Endothelial cell (in vitro differentiated cells): ENCODE measurements around the gene BZW2. TPM values are rescaled to one million over a fixed set of nuclear protein-coding genes. Genes with fewer than 3 reads are reported as not detected.

Source experiments
- DNase-seq: peaks from one replicate; pipeline ENCODE4 v3.0.0; 2021; ENCODE audit warnings: low spot score
- H3K27ac Mint-ChIP-seq: one replicate; pipeline ENCODE4 v1.8.0; 2021; ENCODE audit warnings: mixed read lengths, inconsistent platforms; ENCODE audit not compliant: unreplicated experiment
- H3K27me3 Mint-ChIP-seq: one replicate; pipeline ENCODE4 v1.8.0; 2021; ENCODE audit warnings: mild to moderate bottlenecking, moderate library complexity, mixed read lengths, inconsistent platforms; ENCODE audit not compliant: unreplicated experiment
- H3K36me3 Mint-ChIP-seq: one replicate; pipeline ENCODE4 v1.8.0; 2021; ENCODE audit warnings: mild to moderate bottlenecking, low read depth, mixed read lengths, inconsistent platforms; ENCODE audit not compliant: unreplicated experiment
- H3K4me1 Mint-ChIP-seq: one replicate; pipeline ENCODE4 v1.8.0; 2021; ENCODE audit warnings: mild to moderate bottlenecking, mixed read lengths, inconsistent platforms; ENCODE audit not compliant: unreplicated experiment
- H3K4me3 Mint-ChIP-seq: one replicate; pipeline ENCODE4 v1.8.0; 2021; ENCODE audit warnings: mild to moderate bottlenecking, mixed read lengths, inconsistent platforms; ENCODE audit not compliant: unreplicated experiment
- H3K9me3 Mint-ChIP-seq: one replicate; pipeline ENCODE4 v1.8.0; 2021; ENCODE audit warnings: mixed read lengths, inconsistent platforms; ENCODE audit not compliant: unreplicated experiment
- total RNA-seq: library from RNA; stranded (reverse); fragmentation: NEBNext Ultra II Directional; extraction: Animal tissue kit (Norgen Biotek cat#: 25700); gene quantifications from one replicate; pipeline ENCODE4 v1.2.1, GENCODE V29; 2021; ENCODE audit not compliant: unreplicated experiment
- TF ChIP-seq, protein P1 (sequence below): fragments of 200-600 bp; sonication (generic); IDR thresholded peaks from one replicate; pipeline ENCODE4 v1.5.0; 2021; ENCODE audit warnings: antibody characterized with exemption; ENCODE audit not compliant: unreplicated experiment

Gene BZW2
- total RNA-seq, 1 donor from 2014 or later: 141 TPM

GRCh38 chr7:16648551-16648950 is 2.6 kb downstream of the BZW2 start:
- Mint-ChIP-seq H3K27me3 (peaks cover 18% of the 10 kb centered on the region), H3K36me3 (peaks cover 16% of the 10 kb centered on the region), H3K9me3 (no peaks in the 10 kb centered on the region), H3K4me1 (peaks cover 79% of the 10 kb centered on the region), H3K27ac (peak overlapping the region; percentile 49), H3K4me3 (peak overlapping the region; percentile 81)
- TF ChIP-seq, protein P1, sequence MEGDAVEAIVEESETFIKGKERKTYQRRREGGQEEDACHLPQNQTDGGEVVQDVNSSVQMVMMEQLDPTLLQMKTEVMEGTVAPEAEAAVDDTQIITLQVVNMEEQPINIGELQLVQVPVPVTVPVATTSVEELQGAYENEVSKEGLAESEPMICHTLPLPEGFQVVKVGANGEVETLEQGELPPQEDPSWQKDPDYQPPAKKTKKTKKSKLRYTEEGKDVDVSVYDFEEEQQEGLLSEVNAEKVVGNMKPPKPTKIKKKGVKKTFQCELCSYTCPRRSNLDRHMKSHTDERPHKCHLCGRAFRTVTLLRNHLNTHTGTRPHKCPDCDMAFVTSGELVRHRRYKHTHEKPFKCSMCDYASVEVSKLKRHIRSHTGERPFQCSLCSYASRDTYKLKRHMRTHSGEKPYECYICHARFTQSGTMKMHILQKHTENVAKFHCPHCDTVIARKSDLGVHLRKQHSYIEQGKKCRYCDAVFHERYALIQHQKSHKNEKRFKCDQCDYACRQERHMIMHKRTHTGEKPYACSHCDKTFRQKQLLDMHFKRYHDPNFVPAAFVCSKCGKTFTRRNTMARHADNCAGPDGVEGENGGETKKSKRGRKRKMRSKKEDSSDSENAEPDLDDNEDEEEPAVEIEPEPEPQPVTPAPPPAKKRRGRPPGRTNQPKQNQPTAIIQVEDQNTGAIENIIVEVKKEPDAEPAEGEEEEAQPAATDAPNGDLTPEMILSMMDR: no peak
- peak; percentile 13 for DNase-seq

DNA sequence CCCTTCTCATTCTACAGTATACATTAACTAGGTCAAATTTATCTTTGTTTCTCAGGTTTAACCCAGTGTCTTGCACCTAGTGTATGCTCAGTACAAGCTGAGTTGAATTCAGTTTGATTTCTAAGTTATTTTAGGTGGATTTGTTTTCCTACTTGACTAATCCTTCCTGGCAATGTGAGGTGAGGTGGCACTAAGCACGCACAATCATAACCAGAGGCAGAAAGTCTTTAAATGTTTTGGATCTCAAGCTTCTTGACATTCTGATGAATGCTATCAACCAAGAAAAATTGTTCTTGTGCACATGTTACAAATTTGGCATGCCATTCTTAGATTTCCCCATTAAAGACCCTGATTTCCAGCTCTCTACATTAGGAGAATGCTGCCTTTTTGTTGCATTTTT is 3.2 kb downstream of the BZW2 start:
- DNase-seq: no peak
- peaks cover 15% of the 10 kb centered on the region for H3K27me3 Mint-ChIP-seq
- peaks cover 13% of the 10 kb centered on the region for H3K36me3 Mint-ChIP-seq
- H3K4me3 Mint-ChIP-seq: peak overlapping the region; percentile 81
- peaks cover 74% of the 10 kb centered on the region for H3K4me1 Mint-ChIP-seq
- no peaks in the 10 kb centered on the region for H3K9me3 Mint-ChIP-seq
- TF ChIP-seq, protein P1: no peak
- H3K27ac Mint-ChIP-seq: peak overlapping the region; percentile 49

DNA sequence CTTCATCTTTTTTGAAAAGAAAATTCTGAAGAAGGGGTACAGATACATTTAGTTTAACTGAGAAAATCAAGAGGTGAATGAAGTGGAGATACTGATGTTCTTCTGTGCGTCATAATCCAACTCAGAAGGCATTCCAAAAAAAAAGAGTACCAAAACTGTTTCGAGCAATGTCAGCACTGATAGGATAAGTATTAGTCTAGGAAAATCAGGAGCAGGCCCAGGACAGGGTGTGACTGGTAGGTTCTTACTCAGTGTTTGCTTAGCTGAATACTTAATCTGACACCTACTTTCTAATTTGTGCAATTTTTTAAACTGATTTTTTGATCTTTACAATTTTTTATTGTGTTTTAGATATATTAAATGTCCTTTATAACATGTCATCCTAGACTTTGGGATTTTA is 4.3 kb downstream of the BZW2 start:
- TF ChIP-seq, protein P1: no peak
- peak overlapping the region; percentile 61 for H3K27ac Mint-ChIP-seq

GRCh38 chr7:16651396-16652239 is 5.6 kb downstream of the BZW2 start:
- Mint-ChIP-seq H3K27me3 (peaks cover 5% of the 10 kb centered on the region), H3K4me3 (peak overlapping the region; percentile 72), H3K27ac (peak overlapping the region; percentile 78), H3K4me1 (peaks cover 74% of the 10 kb centered on the region), H3K36me3 (peaks cover 9% of the 10 kb centered on the region), H3K9me3 (no peaks in the 10 kb centered on the region)
- TF ChIP-seq, protein P1: no peak
- DNase-seq: no peak

More for the DNA sequence above, 4.3 kb downstream of the BZW2 start:
- peaks cover 68% of the 10 kb centered on the region for H3K4me1 Mint-ChIP-seq
- no peak for DNase-seq
- peak overlapping the region; percentile 34 for H3K4me3 Mint-ChIP-seq
- no peaks in the 10 kb centered on the region for H3K9me3 Mint-ChIP-seq
- peaks cover 8% of the 10 kb centered on the region for H3K27me3 Mint-ChIP-seq
- H3K36me3 Mint-ChIP-seq: peaks cover 10% of the 10 kb centered on the region

DNA sequence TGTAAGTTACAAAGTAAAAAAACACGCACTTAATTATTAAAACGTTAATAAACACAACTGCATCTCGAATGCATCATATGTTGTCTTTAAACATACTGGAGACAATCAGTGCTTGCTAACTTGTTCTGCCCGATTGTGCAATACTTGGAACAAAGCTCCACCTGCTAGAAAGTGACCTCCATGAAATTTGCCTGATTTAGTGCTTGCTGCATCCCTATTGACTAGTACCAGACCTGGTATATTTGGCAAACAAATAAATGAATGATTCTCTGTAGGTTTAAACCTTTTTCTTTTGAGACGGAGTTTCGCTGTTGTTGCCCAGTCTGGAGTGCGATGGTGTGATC is 6.2 kb downstream of the BZW2 start:
- Mint-ChIP-seq H3K4me1 (peaks cover 73% of the 10 kb centered on the region), H3K36me3 (peaks cover 4% of the 10 kb centered on the region)

More for the DNA sequence above, 6.2 kb downstream of the BZW2 start:
- H3K27ac Mint-ChIP-seq: peak overlapping the region; percentile 78
- no peak overlapping the region for H3K4me3 Mint-ChIP-seq
- H3K27me3 Mint-ChIP-seq: no peaks in the 10 kb centered on the region
- TF ChIP-seq, protein P1: no peak
- no peaks in the 10 kb centered on the region for H3K9me3 Mint-ChIP-seq
- DNase-seq: no peak
